Mesangial cell (primary cell): ENCODE results near the gene HMMR. TPM values are rescaled to one million over a fixed set of nuclear protein-coding genes. Genes with fewer than 3 reads are reported as not detected.

ENCODE experiments used
- total RNA-seq: library from RNA; depleted of rRNA; stranded (reverse); fragments of >200 nt; gene quantifications from 2 replicates; pipeline ENCODE4 v1.2.3, GENCODE V29; 2015

HMMR gene
- total RNA-seq: 1.0 and 39.9 TPM in 2 replicates

GRCh38 chr5:163460562-163461171 lies at the start of gene HMMR:
Gene HMMR (plus strand): TSS chr5:163460632. CDS start chr5:163460693, 61 bp downstream.

GRCh38 chr5:163437309-163438182 lies 22.9 kb upstream of the HMMR start, which contains the start of gene CCNG1:
Gene CCNG1 (plus strand): TSS chr5:163437595. CDS start chr5:163439257, 1,662 bp downstream.

GRCh38 chr5:163459819-163460561 lies 442 bp upstream of the HMMR start, which contains the start of gene NUDCD2:
Gene NUDCD2 (minus strand): TSS chr5:163460102. CDS start chr5:163460050, 52 bp downstream.

GRCh38 chr5:163505368-163506094 lies 45.1 kb downstream of the HMMR start, which contains the start of gene MAT2B:
Gene MAT2B (plus strand): TSS chr5:163505619. CDS start chr5:163505687, 68 bp downstream.

Other genes with a start within 250 kb of the HMMR start
- gene CCNG1, start 23.0 kb upstream of the HMMR start, total RNA-seq: 96.3 and 115 TPM in 2 replicates
- 2.4 and 7.7 TPM in 2 replicates for gene NUDCD2, start 530 bp upstream of the HMMR start, total RNA-seq
- gene MAT2B, start 45.0 kb downstream of the HMMR start, total RNA-seq: 33.5 and 46.9 TPM in 2 replicates